H1 (cell line): ENCODE results near the gene CYP27B1. TPM values are rescaled to one million over a fixed set of nuclear protein-coding genes. Genes with fewer than 3 reads are reported as not detected.

Source experiments
- ASH2L ChIP-seq: fragments of 200-600, 300-600 bp; sonication (generic); IDR thresholded peaks from one replicate; pipeline ENCODE4 v1.7.1; 2017; ENCODE audit warnings: low read length
- CHD1 ChIP-seq: IDR thresholded peaks from 2 replicates; pipeline ENCODE4 v1.6.1; 2012; ENCODE audit warnings: low read depth, low read length, improper control_type of control experiment
- EP300 ChIP-seq, 2 experiments: IDR thresholded peaks; 1 replicate in 1 of 2; 2 replicates in 1 of 2; pipeline ENCODE4 v1.6.1; 2011 to 2012; ENCODE audit warnings: low read depth in 2 of 2, low read length in 2 of 2, mild to moderate bottlenecking in 2 of 2, borderline replicate concordance in 1 of 2, inconsistent platforms in 1 of 2, moderate library complexity in 1 of 2
- JUN ChIP-seq: IDR thresholded peaks from 2 replicates; pipeline ENCODE4 v1.6.1; 2011; ENCODE audit warnings: low read depth, mild to moderate bottlenecking, improper control_type of control experiment, low read length
- JUND ChIP-seq: IDR thresholded peaks from 2 replicates; pipeline ENCODE4 v1.6.1; 2011; ENCODE audit warnings: mild to moderate bottlenecking, improper control_type of control experiment, low read length
- KDM4A ChIP-seq: IDR thresholded peaks from one replicate; pipeline ENCODE4 v1.7.1; 2012; ENCODE audit warnings: low read depth, mild to moderate bottlenecking, moderate library complexity, low read length, inconsistent platforms; ENCODE audit not compliant: severe bottlenecking
- MAFK ChIP-seq: IDR thresholded peaks from 2 replicates; pipeline ENCODE4 v1.6.1; 2012; ENCODE audit warnings: low read depth, mild to moderate bottlenecking, improper control_type of control experiment, low read length
- NRF1 ChIP-seq: IDR thresholded peaks from 2 replicates; pipeline ENCODE4 v1.6.1; 2011; ENCODE audit warnings: mild to moderate bottlenecking, low read depth, low read length, improper control_type of control experiment
- POLR2A ChIP-seq, 2 experiments: IDR thresholded peaks; 1 replicate in 1 of 2; 2 replicates in 1 of 2; pipeline ENCODE4 v1.6.1; 2011; ENCODE audit warnings: low read depth in 2 of 2, low read length in 2 of 2, mild to moderate bottlenecking in 2 of 2; ENCODE audit errors: control extremely low read depth in 1 of 2
- POU5F1 ChIP-seq: IDR thresholded peaks from 2 replicates; pipeline ENCODE4 v1.6.1; 2011; ENCODE audit warnings: low read depth, mild to moderate bottlenecking, low read length, moderate library complexity
- RAD21 ChIP-seq, 2 experiments: IDR thresholded peaks in 1 of 2; conservative IDR thresholded peaks in 1 of 2; 2 replicates each; pipeline ENCODE4 v1.6.1; 2011; ENCODE audit warnings: low read depth in 2 of 2, low read length in 2 of 2, improper control_type of control experiment in 1 of 2, inconsistent platforms in 1 of 2, mild to moderate bottlenecking in 1 of 2, moderate library complexity in 1 of 2
- SIN3A ChIP-seq, 2 experiments: IDR thresholded peaks in 1 of 2; conservative IDR thresholded peaks in 1 of 2; 2 replicates each; pipeline ENCODE4 v1.6.1; 2011 to 2012; ENCODE audit warnings: low read length in 2 of 2, improper control_type of control experiment in 1 of 2, low read depth in 1 of 2, mild to moderate bottlenecking in 1 of 2
- SIRT6 ChIP-seq: IDR thresholded peaks from one replicate; pipeline ENCODE4 v1.7.1; 2012; ENCODE audit warnings: low read length, inconsistent platforms
- TAF1 ChIP-seq: IDR thresholded peaks from 2 replicates; pipeline ENCODE4 v1.6.1; 2011; ENCODE audit warnings: mild to moderate bottlenecking, low read depth, low read length
- TBP ChIP-seq: IDR thresholded peaks from 2 replicates; pipeline ENCODE4 v1.6.1; 2011; ENCODE audit warnings: low read depth, low read length, improper control_type of control experiment
- YY1 ChIP-seq: IDR thresholded peaks from 2 replicates; pipeline ENCODE4 v1.6.1; 2011; ENCODE audit warnings: low read depth, mild to moderate bottlenecking, low read length
- polyA plus RNA-seq, 7 experiments: library from polyadenylated mRNA; depleted of rRNA in 3 of 7; stranded (reverse) in 5 of 7; unstranded in 2 of 7; fragments of >200 nt in 5 of 7; fragments of 200-250 nt in 2 of 7; gene quantifications; 1 replicate in 5 of 7; 2 replicates in 1 of 7; 4 replicates in 1 of 7; pipeline versions ENCODE4 v1.2.1 to v1.2.3, GENCODE V29; 2011 to 2013; ENCODE audit warnings: missing spikeins in 2 of 7, mixed read lengths in 2 of 7
- total RNA-seq: library from RNA; stranded (reverse); fragmentation: NEBNext Ultra II Directional; extraction: Animal tissue kit (Norgen Biotek cat#: 25700); gene quantifications from 2 replicates; pipeline ENCODE4 v1.2.1, GENCODE V29; 2021
- TF ChIP-seq, protein P1 (sequence below): IDR thresholded peaks from 2 replicates; pipeline ENCODE4 v1.6.1; 2012; ENCODE audit warnings: low read length, inconsistent platforms
- TF ChIP-seq, protein P2 (sequence below): IDR thresholded peaks from 2 replicates; pipeline ENCODE4 v1.6.1; 2011; ENCODE audit warnings: low read depth, mild to moderate bottlenecking, low read length; ENCODE audit not compliant: insufficient read depth
- TF ChIP-seq, protein P3 (sequence below): IDR thresholded peaks from 2 replicates; pipeline ENCODE4 v1.6.1; 2011; ENCODE audit warnings: low read length, improper control_type of control experiment
- TF ChIP-seq, protein P4 (sequence below): IDR thresholded peaks from 2 replicates; pipeline ENCODE4 v1.6.1; 2012; ENCODE audit warnings: inconsistent platforms

CYP27B1 gene
- total and polyA plus RNA-seq, 2 of the 8 experiments (the other 6 are each of a cell fraction or from before 2014, with no cell fraction given), result 2.9 to 3.3 TPM

DNA sequence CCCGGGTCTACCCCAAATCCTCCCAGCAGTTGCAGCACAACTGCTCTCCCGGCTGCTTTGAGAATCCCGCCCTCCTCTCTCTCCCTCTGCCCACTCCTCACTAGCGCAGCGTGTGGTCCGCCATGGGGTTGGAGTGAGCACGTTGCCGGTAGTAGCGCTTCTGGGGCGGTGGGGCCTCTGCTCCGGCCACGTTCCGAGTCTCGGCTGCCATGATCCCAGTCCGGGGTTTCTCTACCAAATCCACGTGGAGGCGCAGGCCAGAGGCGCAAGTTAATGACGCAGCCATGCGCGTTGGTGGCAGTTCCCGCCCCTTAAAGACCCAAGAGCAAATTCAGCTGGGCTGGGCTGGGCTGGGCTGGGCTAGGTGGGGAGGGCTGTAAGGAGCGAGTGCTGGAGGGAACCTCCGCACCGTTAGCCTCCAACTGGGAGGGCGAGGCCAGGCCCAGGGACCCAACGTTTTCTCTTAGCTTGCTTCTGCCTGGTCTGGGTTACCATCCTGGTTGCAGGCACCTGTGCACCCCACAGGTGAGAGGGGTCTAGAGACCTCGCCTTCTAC is 5.1 kb upstream of the CYP27B1 start, which contains the start of gene METTL1 (continued):
- TF ChIP-seq SIN3A (conservative IDR thresholded peaks at IDR 0.05 in 1 of 2, IDR thresholded peaks at IDR 0.05 in 1 of 2; ENCODE audit: low read depth in 1 of 2, low read length in 2 of 2), result peak; percentile 93 to 98; a peak in 3 of 4 replicates
- no peak for TF ChIP-seq CHD1
- no peak for TF ChIP-seq NRF1
- TF ChIP-seq, protein P1, sequence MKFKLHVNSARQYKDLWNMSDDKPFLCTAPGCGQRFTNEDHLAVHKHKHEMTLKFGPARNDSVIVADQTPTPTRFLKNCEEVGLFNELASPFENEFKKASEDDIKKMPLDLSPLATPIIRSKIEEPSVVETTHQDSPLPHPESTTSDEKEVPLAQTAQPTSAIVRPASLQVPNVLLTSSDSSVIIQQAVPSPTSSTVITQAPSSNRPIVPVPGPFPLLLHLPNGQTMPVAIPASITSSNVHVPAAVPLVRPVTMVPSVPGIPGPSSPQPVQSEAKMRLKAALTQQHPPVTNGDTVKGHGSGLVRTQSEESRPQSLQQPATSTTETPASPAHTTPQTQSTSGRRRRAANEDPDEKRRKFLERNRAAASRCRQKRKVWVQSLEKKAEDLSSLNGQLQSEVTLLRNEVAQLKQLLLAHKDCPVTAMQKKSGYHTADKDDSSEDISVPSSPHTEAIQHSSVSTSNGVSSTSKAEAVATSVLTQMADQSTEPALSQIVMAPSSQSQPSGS, result peak; percentile 98
- peak; percentile 99 for TF ChIP-seq TAF1
- no peak for TF ChIP-seq MAFK
- TF ChIP-seq SIRT6, result no peak
- peak; percentile 18 for TF ChIP-seq KDM4A
- TF ChIP-seq, protein P2, sequence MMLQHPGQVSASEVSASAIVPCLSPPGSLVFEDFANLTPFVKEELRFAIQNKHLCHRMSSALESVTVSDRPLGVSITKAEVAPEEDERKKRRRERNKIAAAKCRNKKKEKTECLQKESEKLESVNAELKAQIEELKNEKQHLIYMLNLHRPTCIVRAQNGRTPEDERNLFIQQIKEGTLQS, result 0 out of 2 replicates have a peak, but pooled peaks have one; percentile 68
- TF ChIP-seq POLR2A (IDR thresholded peaks at IDR 0.05; ENCODE audit: control extremely low read depth in 1 of 2, low read depth in 2 of 2, low read length in 2 of 2), result peak in 1 of 2 experiments; percentile 98; a peak in 2 of 3 replicates
- peak; percentile 92 for TF ChIP-seq YY1
- peak; percentile 93 for TF ChIP-seq TBP
- TF ChIP-seq, protein P3, sequence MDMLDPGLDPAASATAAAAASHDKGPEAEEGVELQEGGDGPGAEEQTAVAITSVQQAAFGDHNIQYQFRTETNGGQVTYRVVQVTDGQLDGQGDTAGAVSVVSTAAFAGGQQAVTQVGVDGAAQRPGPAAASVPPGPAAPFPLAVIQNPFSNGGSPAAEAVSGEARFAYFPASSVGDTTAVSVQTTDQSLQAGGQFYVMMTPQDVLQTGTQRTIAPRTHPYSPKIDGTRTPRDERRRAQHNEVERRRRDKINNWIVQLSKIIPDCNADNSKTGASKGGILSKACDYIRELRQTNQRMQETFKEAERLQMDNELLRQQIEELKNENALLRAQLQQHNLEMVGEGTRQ, result peak; percentile 30
- TF ChIP-seq POU5F1, result no peak
- 0 out of 3 replicates have a peak, but pooled peaks of 1 of the 2 experiments have one; percentile 66 for TF ChIP-seq EP300 (IDR thresholded peaks at IDR 0.05; ENCODE audit: borderline replicate concordance in 1 of 2, low read depth in 2 of 2, low read length in 2 of 2)
- no peak for TF ChIP-seq RAD21 (IDR thresholded peaks at IDR 0.05 in 1 of 2, conservative IDR thresholded peaks at IDR 0.05 in 1 of 2; ENCODE audit: low read depth in 2 of 2, low read length in 2 of 2)
- TF ChIP-seq JUN, result no peak
- peak; percentile 76 for TF ChIP-seq ASH2L
- TF ChIP-seq JUND, result 0 out of 2 replicates have a peak, but pooled peaks have one; percentile 72
- TF ChIP-seq, protein P4, sequence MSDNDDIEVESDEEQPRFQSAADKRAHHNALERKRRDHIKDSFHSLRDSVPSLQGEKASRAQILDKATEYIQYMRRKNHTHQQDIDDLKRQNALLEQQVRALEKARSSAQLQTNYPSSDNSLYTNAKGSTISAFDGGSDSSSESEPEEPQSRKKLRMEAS, result peak; percentile 100
